ENCODE data around the gene ERMP1. TPM values are rescaled to one million over a fixed set of nuclear protein-coding genes. Genes with fewer than 3 reads are reported as not detected.

ERMP1 gene
- total and polyA plus RNA-seq, 2 of the 8 experiments (the other 6 are each of a cell fraction or from before 2014, with no cell fraction given): 12.8 to 16.7 TPM

DNA sequence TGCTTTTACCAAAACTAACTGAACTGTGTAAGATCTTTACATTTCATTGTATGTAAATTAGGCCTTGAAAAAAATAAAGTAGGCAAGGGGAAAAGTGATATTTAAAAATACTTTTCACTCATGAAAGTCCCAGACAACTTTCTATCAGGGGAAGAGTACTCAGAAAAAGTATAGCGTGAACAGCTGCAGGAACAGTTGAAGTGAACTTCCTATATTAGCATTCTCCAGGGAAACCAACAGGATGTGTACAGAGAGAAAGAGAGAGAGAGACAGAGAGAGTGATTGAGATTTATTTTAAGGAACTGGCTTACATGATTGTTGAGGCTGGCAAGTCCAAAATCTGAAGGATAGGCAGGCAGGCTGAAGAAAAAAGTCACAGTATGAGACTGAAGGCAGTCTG lies 42.0 kb downstream of the ERMP1 start (continued):
- no peak for TF ChIP-seq TAF1 (IDR thresholded peaks at IDR 0.05; ENCODE audit: low read depth, low read length)
- TF ChIP-seq HDAC6 (IDR thresholded peaks at IDR 0.05; ENCODE audit: low read depth, low read length): no peak
- TF ChIP-seq EGR1 (IDR thresholded peaks at IDR 0.05; ENCODE audit: borderline replicate concordance, low read depth, low read length): no peak

All from H1 (cell line).